Left ventricle myocardium superior (tissue), 1 donor: Measurements from ENCODE around the gene ACAP3. TPM values are rescaled to one million over a fixed set of nuclear protein-coding genes. Genes with fewer than 3 reads are reported as not detected.

Experiments
- ATAC-seq: fragments of 200-7000 bp; cut with Tn5 transposase; one replicate; pipeline ENCODE4 v1.9.1; 2020; ENCODE audit warnings: mild to moderate bottlenecking, moderate library complexity
- DNase-seq: peaks from one replicate; pipeline ENCODE4 v3.0.0-alpha.2; 2020
- intact Hi-C: fragments of 100-400 bp; cut with micrococcal nuclease; formaldehyde crosslinking; loops from one replicate; pipeline ENCODE4 v1.11.0; 2022
- total RNA-seq: library from RNA; stranded (reverse); fragmentation: NEBNext Ultra II Directional; extraction: Animal tissue kit (Norgen Biotek cat#: 25700); gene quantifications from one replicate; pipeline ENCODE4 v1.2.1, GENCODE V29; 2021
- donor health status: DM: no; HTN: yes; CAD: no; lungs with severe emphysema.

Gene ACAP3
- total RNA-seq, 1 donor from 2014 or later, result 60.4 TPM

DNA sequence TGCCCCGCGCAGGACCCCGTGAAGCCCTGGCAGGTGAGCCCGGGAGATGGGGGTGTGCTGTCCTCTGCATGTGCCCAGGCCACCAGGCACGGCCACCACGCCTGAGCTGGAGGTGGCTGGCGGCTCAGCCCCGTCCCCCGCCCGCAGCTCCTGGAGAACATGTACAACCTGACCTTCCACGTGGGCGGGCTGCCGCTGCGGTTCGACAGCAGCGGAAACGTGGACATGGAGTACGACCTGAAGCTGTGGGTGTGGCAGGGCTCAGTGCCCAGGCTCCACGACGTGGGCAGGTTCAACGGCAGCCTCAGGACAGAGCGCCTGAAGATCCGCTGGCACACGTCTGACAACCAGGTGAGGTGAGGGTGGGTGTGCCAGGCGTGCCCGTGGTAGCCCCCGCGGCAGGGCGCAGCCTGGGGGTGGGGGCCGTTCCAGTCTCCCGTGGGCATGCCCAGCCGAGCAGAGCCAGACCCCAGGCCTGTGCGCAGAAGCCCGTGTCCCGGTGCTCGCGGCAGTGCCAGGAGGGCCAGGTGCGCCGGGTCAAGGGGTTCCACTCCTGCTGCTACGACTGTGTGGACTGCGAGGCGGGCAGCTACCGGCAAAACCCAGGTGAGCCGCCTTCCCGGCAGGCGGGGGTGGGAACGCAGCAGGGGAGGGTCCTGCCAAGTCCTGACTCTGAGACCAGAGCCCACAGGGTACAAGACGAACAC lies 25.2 kb upstream of the ACAP3 start:
- ATAC-seq (no peak), DNase-seq (no peak)
- intact Hi-C loops, result no loop called here

- DNase-seq (no peak), ATAC-seq (no peak)
- intact Hi-C loops, result no loop called here
These were observed 24.5 kb upstream of the ACAP3 start for GRCh38 chr1:1332031-1332755.

GRCh38 chr1:1331068-1331965 lies 23.6 kb upstream of the ACAP3 start, which contains the start of gene TAS1R3:
TAS1R3 (plus strand) TSS chr1:1331280; CDS start chr1:1331346, 66 bp downstream.
- DNase-seq, result no peak
- ATAC-seq, result no peak
- intact Hi-C loops, result no loop called here

GRCh38 chr1:1330366-1331067 lies 22.8 kb upstream of the ACAP3 start:
- intact Hi-C loops, result no loop called here
- DNase-seq, result no peak
- ATAC-seq, result no peak

- intact Hi-C loops, result no loop called here
- ATAC-seq (no peak), DNase-seq (no peak)
These were observed 21.8 kb upstream of the ACAP3 start for GRCh38 chr1:1329304-1330210.

GRCh38 chr1:1328254-1328653 lies 20.5 kb upstream of the ACAP3 start:
- ATAC-seq, result no peak
- no peak for DNase-seq
- intact Hi-C loops, result no loop called here

DNA sequence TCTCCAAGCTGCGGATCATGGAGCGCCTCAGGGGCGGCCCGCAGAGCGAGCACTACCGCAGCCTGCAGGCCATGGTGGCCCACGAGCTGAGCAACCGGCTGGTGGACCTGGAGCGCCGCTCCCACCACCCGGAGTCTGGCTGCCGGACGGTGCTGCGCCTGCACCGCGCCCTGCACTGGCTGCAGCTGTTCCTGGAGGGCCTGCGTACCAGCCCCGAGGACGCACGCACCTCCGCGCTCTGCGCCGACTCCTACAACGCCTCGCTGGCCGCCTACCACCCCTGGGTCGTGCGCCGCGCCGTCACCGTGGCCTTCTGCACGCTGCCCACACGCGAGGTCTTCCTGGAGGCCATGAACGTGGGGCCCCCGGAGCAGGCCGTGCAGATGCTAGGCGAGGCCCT lies 19.6 kb upstream of the ACAP3 start:
- intact Hi-C loops, result no loop called here
- no peak for ATAC-seq
- no peak for DNase-seq

DNA sequence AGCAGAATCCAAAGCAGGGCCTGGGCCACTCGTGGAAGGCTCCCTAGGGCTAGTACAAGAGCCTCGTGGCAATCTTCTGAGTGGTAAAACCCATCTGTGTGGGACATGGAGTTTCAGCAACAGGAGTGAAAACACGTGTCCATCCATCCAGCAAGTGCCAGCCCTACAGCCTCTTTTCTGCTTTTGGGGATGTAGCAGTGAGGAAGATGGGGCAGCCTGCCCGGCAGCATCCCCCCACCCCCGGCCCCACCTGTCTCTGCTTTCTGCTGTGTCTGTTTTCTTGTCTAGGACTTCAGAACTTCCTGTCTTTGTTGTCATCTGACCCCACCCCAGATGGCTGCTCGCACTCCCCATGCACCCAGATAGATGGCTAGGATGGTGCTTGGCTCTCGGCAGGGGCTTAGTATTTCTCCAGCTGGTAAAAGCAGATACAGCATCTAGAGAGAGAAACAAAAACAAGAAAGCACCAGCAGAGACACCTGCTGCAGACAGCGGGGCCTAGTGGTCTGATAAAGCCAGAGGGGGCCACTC lies 18.4 kb upstream of the ACAP3 start:
- ATAC-seq (no peak), DNase-seq (no peak)
- intact Hi-C loops, result no loop called here

GRCh38 chr1:1325288-1326074 lies 17.8 kb upstream of the ACAP3 start:
- DNase-seq (peak; percentile 86), ATAC-seq (no peak)
- intact Hi-C loops, result no loop called here

- peak; percentile 79 for ATAC-seq
- DNase-seq, result peak; percentile 97
- intact Hi-C loops, result no loop called here
These were observed 17.0 kb upstream of the ACAP3 start, which contains the start of the genes CPTP and INTS11 for GRCh38 chr1:1324524-1325287. CPTP (plus strand) TSS chr1:1324802; CDS start chr1:1326911, 2,109 bp downstream. INTS11 (minus strand) TSS chr1:1324660; CDS start chr1:1324608, 52 bp downstream.

GRCh38 chr1:1324084-1324523 lies 16.4 kb upstream of the ACAP3 start:
- DNase-seq (no peak), ATAC-seq (no peak)
- intact Hi-C loops, result no loop called here

- DNase-seq (no peak), ATAC-seq (no peak)
- intact Hi-C loops, result no loop called here
These were observed 15.2 kb upstream of the ACAP3 start for GRCh38 chr1:1322952-1323351.

DNA sequence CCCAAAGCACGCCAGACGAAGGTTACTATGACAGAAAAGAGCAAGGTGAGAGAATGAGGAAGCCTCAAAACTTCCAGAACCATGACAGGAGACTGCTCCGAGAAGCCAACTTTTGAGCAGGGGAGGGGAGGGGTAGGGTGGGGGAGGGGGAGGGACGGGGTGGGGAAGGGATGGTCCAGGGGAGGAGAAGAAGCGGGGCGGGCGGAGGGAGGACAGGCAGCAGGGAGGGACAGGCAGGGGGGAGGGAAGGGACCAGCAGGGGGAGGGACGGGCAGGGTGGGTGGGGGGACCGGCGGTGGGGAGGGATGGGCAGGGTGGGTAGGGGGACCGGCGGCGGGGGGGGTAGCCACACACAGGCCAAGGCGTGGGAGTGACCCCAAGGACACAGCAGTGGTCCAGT lies 14.7 kb upstream of the ACAP3 start:
- no peak for ATAC-seq
- DNase-seq, result no peak
- intact Hi-C loops, result no loop called here

DNA sequence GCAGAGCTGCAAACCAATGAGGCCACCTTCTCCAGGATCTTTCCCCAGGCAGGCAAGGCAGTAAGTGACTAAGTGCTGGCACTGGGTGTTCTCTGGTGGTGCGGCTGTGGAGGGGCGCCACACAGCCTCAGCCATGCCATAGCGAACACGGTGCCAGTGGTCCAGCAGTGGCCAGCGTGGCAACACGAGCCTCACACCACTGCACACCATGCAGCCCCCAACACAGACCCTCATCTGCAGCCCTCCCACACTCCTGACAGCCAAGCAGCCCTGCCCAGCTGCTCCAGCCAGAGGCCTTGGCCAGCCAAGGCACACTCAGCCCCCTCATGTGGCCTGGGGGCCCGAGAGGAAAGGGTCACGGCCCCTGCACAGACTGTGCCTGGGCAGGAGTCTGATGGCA lies 13.7 kb upstream of the ACAP3 start:
- intact Hi-C loops, result no loop called here
- ATAC-seq (no peak), DNase-seq (no peak)

DNA sequence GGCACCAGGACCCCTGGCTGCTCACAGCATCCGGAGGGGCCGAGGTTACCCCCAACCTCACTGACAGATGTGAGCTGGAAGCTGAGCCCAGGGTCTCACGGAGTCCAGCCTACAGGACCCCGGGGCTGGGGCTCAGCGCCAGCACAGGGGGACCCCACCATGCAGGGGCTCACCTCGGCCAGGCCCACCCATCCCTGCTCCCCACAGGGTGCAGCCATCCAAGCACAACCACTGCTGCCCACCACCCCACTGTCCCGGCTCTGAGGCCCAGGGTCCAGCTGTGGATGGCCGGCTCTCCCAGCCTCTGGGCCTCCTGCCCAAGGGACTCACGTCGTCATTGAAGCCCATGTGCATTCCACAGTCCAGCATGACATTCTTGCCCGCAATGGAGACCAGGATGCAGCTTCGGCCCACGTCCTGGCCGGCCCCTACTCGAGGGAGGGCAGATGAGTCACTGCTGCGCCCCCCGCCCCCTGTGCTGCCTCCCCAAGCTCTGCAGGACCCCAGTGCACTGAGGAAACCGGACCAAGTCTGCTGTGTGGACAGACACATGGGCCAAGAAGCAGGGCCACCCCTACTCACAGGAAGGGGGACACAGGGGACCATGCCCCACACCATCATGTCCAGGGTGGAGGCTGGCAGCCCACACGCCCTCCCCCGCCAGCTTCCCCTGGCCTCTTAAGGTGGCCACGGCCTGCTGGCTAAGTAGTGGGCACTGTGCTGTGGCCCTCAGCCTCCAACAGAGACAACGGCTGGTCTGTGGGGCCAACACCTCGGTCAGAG lies 13.1 kb upstream of the ACAP3 start:
- no peak for ATAC-seq
- no peak for DNase-seq
- intact Hi-C loops, result no loop called here

- no peak for DNase-seq
- intact Hi-C loops, result no loop called here
- no peak for ATAC-seq
These were observed 11.9 kb upstream of the ACAP3 start for GRCh38 chr1:1319646-1319941.
